GM12873 (cell line): ENCODE data around the gene ARSK.

Experiments used
- CTCF ChIP-seq: IDR thresholded peaks from 2 replicates; pipeline ENCODE4 v1.5.1; 2012; ENCODE audit warnings: low read depth, mild to moderate bottlenecking, moderate library complexity, low read length, control low read depth; ENCODE audit not compliant: insufficient read depth; ENCODE audit errors: missing control alignments

The ARSK gene

GRCh38 chr5:95524423-95524822, 30.5 kb upstream of the ARSK start:
- TF ChIP-seq CTCF: no peak

- no peak for TF ChIP-seq CTCF
Observed at GRCh38 chr5:95526871-95527270, 28.0 kb upstream of the ARSK start.

- no peak for TF ChIP-seq CTCF
Observed at GRCh38 chr5:95528565-95528964, 26.3 kb upstream of the ARSK start.

- TF ChIP-seq CTCF: no peak
Observed at GRCh38 chr5:95530416-95530815, 24.5 kb upstream of the ARSK start.

- TF ChIP-seq CTCF: no peak
Observed at GRCh38 chr5:95531491-95531890, 23.4 kb upstream of the ARSK start.

GRCh38 chr5:95532415-95532814, 22.5 kb upstream of the ARSK start:
- no peak for TF ChIP-seq CTCF

GRCh38 chr5:95533106-95533505, 21.8 kb upstream of the ARSK start:
- TF ChIP-seq CTCF: no peak

- TF ChIP-seq CTCF: no peak
Observed at GRCh38 chr5:95533761-95534160, 21.1 kb upstream of the ARSK start.
